B cell (primary cell): Measurements from ENCODE around the gene SLC6A5. TPM values are rescaled to one million over a fixed set of nuclear protein-coding genes. Genes with fewer than 3 reads are reported as not detected.
A peak's percentile ranks its signal among the peaks of the same experiment; 100 is the strongest.

Experiments
- ATAC-seq: fragments of 200-7000 bp; cut with Tn5 transposase; one replicate; pipeline ENCODE4 v1.10.0; 2021; ENCODE audit warnings: low read depth, mild to moderate bottlenecking, moderate number of reproducible peaks, moderate library complexity
- CTCF ChIA-PET: fragments of 350-600 bp; sonication (Branson Sonifier 250); formaldehyde crosslinking; loops from one replicate; lab custom pipeline; 2021; ENCODE audit warnings: antibody characterized with exemption, inconsistent platforms; lab: Charles Lee
- POLR2A ChIA-PET: fragments of 350-600 bp; sonication (Branson Sonifier 250); formaldehyde crosslinking; loops from one replicate; lab custom pipeline; 2021; ENCODE audit warnings: antibody characterized with exemption; lab: Charles Lee
- DNase-seq: peaks from one replicate; pipeline ENCODE4 v3.0.0; 2013
- H2AFZ ChIP-seq: 2 replicates; pipeline ENCODE4 v1.6.1; 2012; ENCODE audit warnings: mild to moderate bottlenecking, low read depth, low read length; ENCODE audit not compliant: insufficient read depth, poor library complexity, severe bottlenecking
- H3K27ac ChIP-seq, 2 donors: 1 replicate in 1 of 2; 2 replicates in 1 of 2; pipeline ENCODE4 v1.5.1; 2012 to 2013; ENCODE audit warnings: low read length in 2 of 2, mild to moderate bottlenecking in 2 of 2, moderate library complexity in 1 of 2
- H3K27me3 ChIP-seq, 4 experiments: fragments of 200-600 bp in 1 of 4; sonication (generic) in 1 of 4; replicated peaks in 1 of 4; 1 replicate in 2 of 4; 2 replicates in 2 of 4; pipeline versions ENCODE4 v1.6.1 to v1.7.0; 2013 to 2016; ENCODE audit warnings: low read length in 3 of 4, mild to moderate bottlenecking in 2 of 4, mixed read lengths in 1 of 4, moderate library complexity in 1 of 4; ENCODE audit not compliant: insufficient read depth in 4 of 4, control insufficient read depth in 3 of 4; ENCODE audit errors: control extremely low read depth in 1 of 4
- H3K36me3 ChIP-seq, 2 experiments: replicated peaks in 1 of 2; 1 replicate in 1 of 2; 2 replicates in 1 of 2; pipeline versions ENCODE4 v1.6.1 to v1.7.1; 2013; ENCODE audit warnings: low read length in 1 of 2; ENCODE audit not compliant: insufficient read depth in 2 of 2, control insufficient read depth in 1 of 2; ENCODE audit errors: control extremely low read depth in 1 of 2, extremely low read depth in 1 of 2
- H3K4me1 ChIP-seq, 2 donors: fragments of 200-600 bp in 1 of 2; sonication (generic) in 1 of 2; 1 replicate in 1 of 2; 2 replicates in 1 of 2; pipeline versions ENCODE4 v1.5.1 to v1.6.1; 2013 to 2017; ENCODE audit warnings: low read length in 2 of 2; ENCODE audit not compliant: control insufficient read depth in 2 of 2, insufficient read depth in 2 of 2
- H3K4me2 ChIP-seq: replicated peaks from 2 replicates; pipeline ENCODE3; 2012; ENCODE audit warnings: mild to moderate bottlenecking, low read depth, low read length; ENCODE audit not compliant: poor library complexity, severe bottlenecking
- H3K4me3 ChIP-seq, 5 experiments: fragments of 200-600 bp in 1 of 5; sonication (generic) in 1 of 5; 1 replicate in 3 of 5; 2 replicates in 2 of 5; pipeline versions ENCODE4 v1.5.1 to v1.7.0; 2011 to 2016; ENCODE audit warnings: low read length in 4 of 5, mild to moderate bottlenecking in 4 of 5, low read depth in 2 of 5, control low read depth in 1 of 5, moderate library complexity in 1 of 5; ENCODE audit not compliant: insufficient read depth in 1 of 5; ENCODE audit errors: control extremely low read depth in 1 of 5, extremely low read depth in 1 of 5
- H3K79me2 ChIP-seq: fragments of 200-600 bp; sonication (generic); one replicate; pipeline ENCODE4 v1.6.0; 2016; ENCODE audit warnings: low read length; ENCODE audit not compliant: control insufficient read depth, insufficient read depth
- H3K9ac ChIP-seq: fragments of 200-600 bp; sonication (generic); 2 replicates; pipeline ENCODE4 v1.6.1; 2017; ENCODE audit warnings: mild to moderate bottlenecking, low read length, moderate library complexity
- H3K9me3 ChIP-seq, 3 donors: one replicate each; pipeline versions ENCODE4 v1.6.1 to v1.7.1; 2013; ENCODE audit warnings: low read length in 2 of 3; ENCODE audit not compliant: control insufficient read depth in 2 of 3, insufficient read depth in 1 of 3; ENCODE audit errors: control extremely low read depth in 1 of 3
- H4K20me1 ChIP-seq: 2 replicates; pipeline ENCODE4 v1.6.0; 2012; ENCODE audit warnings: mild to moderate bottlenecking, low read length; ENCODE audit not compliant: insufficient read depth, control insufficient read depth, poor library complexity, severe bottlenecking
- H3K27ac Mint-ChIP-seq: one replicate; pipeline ENCODE4 v1.8.0; 2021; ENCODE audit warnings: mixed read lengths
- H3K27me3 Mint-ChIP-seq: one replicate; pipeline ENCODE4 v1.8.0; 2021; ENCODE audit warnings: mixed read lengths
- H3K4me1 Mint-ChIP-seq: one replicate; pipeline ENCODE4 v1.8.0; 2021; ENCODE audit warnings: mixed read lengths
- H3K4me3 Mint-ChIP-seq: one replicate; pipeline ENCODE4 v1.8.0; 2021; ENCODE audit warnings: mixed read lengths
- H3K9me3 Mint-ChIP-seq: one replicate; pipeline ENCODE4 v1.8.0; 2022; ENCODE audit warnings: mixed read lengths; ENCODE audit not compliant: insufficient read depth
- CTCF ChIP-seq: fragments of 200-600 bp; IDR thresholded peaks from one replicate; pipeline ENCODE4 v1.8.0; 2022; ENCODE audit warnings: antibody characterized with exemption, mild to moderate bottlenecking
- EZH2 ChIP-seq: IDR thresholded peaks from 2 replicates; pipeline ENCODE4 v1.6.1; 2012; ENCODE audit warnings: borderline replicate concordance, low read depth, mild to moderate bottlenecking, moderate library complexity, low read length; ENCODE audit not compliant: insufficient read depth, poor library complexity, severe bottlenecking
- WGBS: methylation state at CpG from one replicate; pipeline ENCODE4 v1.1.5; 2013; ENCODE audit warnings: missing lambda C conversion rate; ENCODE audit not compliant: insufficient coverage; 5-methylcytosine and 5-hydroxymethylcytosine counted together
- intact Hi-C: fragments of 100-400 bp; cut with micrococcal nuclease; formaldehyde crosslinking; loops from one replicate; pipeline ENCODE4 v1.10.0; 2022
- polyA plus RNA-seq: library from polyadenylated mRNA; depleted of rRNA; stranded (reverse); fragments of >200 nt; gene quantifications from 2 replicates; pipeline ENCODE4 v1.2.3, GENCODE V29; 2012
- total RNA-seq, 2 donors: library from RNA; stranded (reverse); fragments of 120-200 nt in 1 of 2; gene quantifications; 1 replicate in 1 of 2; 2 replicates in 1 of 2; pipeline versions ENCODE4 v1.2.3 to v1.2.4, GENCODE V29; 2013 to 2022

SLC6A5 gene
- total and polyA plus RNA-seq, 2 donors (not counting 1 experiment from before 2014, with no cell fraction given), result not detected

DNA sequence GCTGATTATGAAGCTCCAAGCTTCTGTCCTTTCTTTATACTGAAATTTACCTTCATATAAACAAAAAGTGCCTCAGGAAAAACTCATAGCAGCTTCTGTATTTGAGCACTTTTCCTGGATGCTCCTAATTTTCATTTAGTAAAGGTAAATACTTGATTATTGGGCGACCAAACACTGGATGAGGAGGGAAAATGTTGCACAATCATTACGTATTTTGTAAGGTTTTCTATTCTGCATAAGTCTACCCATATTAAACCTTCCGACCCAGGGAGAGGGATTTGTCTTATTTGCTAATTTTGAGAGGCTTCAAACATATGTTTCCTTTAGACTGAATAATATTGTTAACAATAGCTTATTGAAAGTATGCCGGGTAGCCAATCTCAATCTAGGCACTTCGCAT lies 4.3 kb upstream of the SLC6A5 start:
- TF ChIP-seq EZH2 (no peak), CTCF (no peak)
- WGBS, result 100% methylated on average over 2 of the region's 5 CpGs
- peaks cover 3% of the 10 kb centered on the region for H3K4me1 Mint-ChIP-seq
- H3K9ac ChIP-seq, result no peak overlapping the region
- ATAC-seq, result no peak
- no peaks in the 10 kb centered on the region for H3K79me2 ChIP-seq
- no peak overlapping the region for H3K27ac ChIP-seq
- no peak overlapping the region for H3K27ac Mint-ChIP-seq
- H3K9me3 Mint-ChIP-seq, result peaks cover 2% of the 10 kb centered on the region
- peaks cover 0 to 49% (median 32%) of the 10 kb centered on the region in 4 experiments for H3K27me3 ChIP-seq
- ChIA-PET CTCF (no interaction called here), POLR2A (no interaction called here)
- H3K4me1 ChIP-seq, result peaks cover 0 to 12% of the 10 kb centered on the region in 2 donors
- H2AFZ ChIP-seq, result no peak overlapping the region
- H3K36me3 ChIP-seq, result no peaks in the 10 kb centered on the region
- H3K4me3 ChIP-seq, result no peak overlapping the region
- H3K4me2 ChIP-seq, result no peak overlapping the region
- no peak overlapping the region for H3K4me3 Mint-ChIP-seq
- peaks cover 50% of the 10 kb centered on the region for H3K27me3 Mint-ChIP-seq
- intact Hi-C loops, result no loop called here
- H4K20me1 ChIP-seq, result no peaks in the 10 kb centered on the region
- H3K9me3 ChIP-seq, result peaks cover 0 to 24% (median 1%) of the 10 kb centered on the region in 3 donors
- DNase-seq, result no peak

DNA sequence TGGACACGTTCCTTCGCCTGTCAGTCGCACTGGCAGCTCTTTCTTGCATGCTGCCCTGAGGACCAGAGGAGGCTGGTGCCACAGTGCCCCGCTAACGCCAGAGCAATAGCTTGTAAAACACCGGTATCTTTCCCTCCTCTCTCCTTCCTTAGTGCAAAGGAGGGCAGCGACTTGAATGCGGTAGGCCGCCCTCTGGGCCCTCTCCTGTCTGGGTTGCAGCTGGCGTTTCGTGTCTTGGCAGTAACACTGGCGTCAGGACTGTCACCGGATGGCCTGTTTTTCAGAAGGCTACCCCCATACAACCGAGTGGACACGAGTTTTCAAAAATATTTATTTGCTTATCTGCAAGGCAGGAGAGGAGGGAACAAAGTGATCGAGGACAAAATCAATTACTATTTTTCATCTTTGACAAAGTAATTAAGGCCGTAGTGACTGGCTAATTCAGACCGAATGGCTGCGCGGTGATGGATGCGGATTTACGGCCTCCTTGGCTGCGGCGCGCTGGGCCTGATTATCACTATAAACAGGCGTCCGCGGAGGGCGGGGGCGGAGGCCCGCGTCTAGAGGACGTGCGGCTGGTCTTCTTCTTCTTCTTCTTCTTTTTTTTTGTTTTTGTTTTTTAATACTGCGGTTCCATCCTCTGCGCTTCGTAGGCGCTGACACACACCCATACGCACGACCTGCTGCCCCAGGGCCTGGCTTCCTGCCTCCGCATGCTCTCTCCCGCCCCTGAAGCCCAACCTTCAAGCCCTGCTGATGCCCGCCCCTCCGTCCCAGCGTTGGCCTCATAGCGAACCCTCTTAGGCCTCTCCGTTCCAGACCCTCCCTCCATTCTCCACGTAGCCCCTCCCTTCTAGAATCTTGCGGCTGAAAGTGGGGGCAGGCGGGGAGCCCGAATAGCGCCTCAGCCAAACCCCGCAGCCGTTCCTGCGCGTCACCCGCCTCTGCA lies 2.9 kb upstream of the SLC6A5 start:
- H3K4me1 Mint-ChIP-seq, result peaks cover 3% of the 10 kb centered on the region
- no peaks in the 10 kb centered on the region for H3K36me3 ChIP-seq
- no peaks in the 10 kb centered on the region for H3K79me2 ChIP-seq
- WGBS, result 9% methylated on average over 53 of the region's 57 CpGs
- H4K20me1 ChIP-seq, result no peaks in the 10 kb centered on the region
- H3K4me1 ChIP-seq, result peaks cover 0 to 12% of the 10 kb centered on the region in 2 donors
- H3K9me3 Mint-ChIP-seq, result peaks cover 2% of the 10 kb centered on the region
- DNase-seq (no peak), ATAC-seq (no peak)
- H2AFZ ChIP-seq, result no peak overlapping the region
- H3K27ac Mint-ChIP-seq, result no peak overlapping the region
- H3K4me3 Mint-ChIP-seq, result peak overlapping the region; percentile 28
- peaks cover 0 to 30% (median 1%) of the 10 kb centered on the region in 3 donors for H3K9me3 ChIP-seq
- H3K27ac ChIP-seq, result no peak overlapping the region
- peaks cover 61% of the 10 kb centered on the region for H3K27me3 Mint-ChIP-seq
- no peak overlapping the region for H3K9ac ChIP-seq
- POLR2A ChIA-PET, result no interaction called here
- intact Hi-C loops, result no loop called here
- peaks cover 0 to 57% (median 38%) of the 10 kb centered on the region in 4 experiments for H3K27me3 ChIP-seq
- TF ChIP-seq CTCF, result no peak
- no peak for TF ChIP-seq EZH2
- CTCF ChIA-PET, result no interaction called here
- H3K4me2 ChIP-seq, result peak overlapping the region; percentile 8
- H3K4me3 ChIP-seq, result no peak overlapping the region
